Thoracic aorta (tissue), 2 donors: ENCODE data around the gene HCN1. TPM values are rescaled to one million over a fixed set of nuclear protein-coding genes. Genes with fewer than 3 reads are reported as not detected.
"Not testable (repeated sequence)": the region's sequence is repeated elsewhere in the genome, so short reads cannot be mapped to it uniquely, and the experiment has no call there.

Experiments
- ATAC-seq: fragments of 150-250 bp; one replicate; pipeline ENCODE4 v1.8.0; 2017; ENCODE audit warnings: low read depth; ENCODE audit not compliant: insufficient number of reproducible peaks, low FRiP score
- DNase-seq: peaks from one replicate; pipeline ENCODE4 v3.0.0-alpha.2; 2020; ENCODE audit warnings: low spot score
- H3K27ac ChIP-seq, 2 donors: fragments of 200-600 bp; sonication (generic); 1 replicate in 1 of 2; 2 replicates in 1 of 2; pipeline ENCODE4 v1.5.1; 2016; ENCODE audit warnings: mild to moderate bottlenecking in 2 of 2, moderate library complexity in 2 of 2
- H3K27me3 ChIP-seq: fragments of 200-600 bp; sonication (generic); replicated peaks from 2 replicates; pipeline ENCODE4 v1.6.0; 2016; ENCODE audit warnings: mild to moderate bottlenecking; ENCODE audit not compliant: insufficient read depth
- H3K36me3 ChIP-seq: fragments of 200-600 bp; sonication (generic); one replicate; pipeline ENCODE4 v1.5.1; 2016
- H3K4me1 ChIP-seq, 2 donors: fragments of 200-600 bp; sonication (generic); 1 replicate in 1 of 2; 2 replicates in 1 of 2; pipeline versions ENCODE4 v1.5.1 to v1.6.0; 2016; ENCODE audit warnings: low read depth in 2 of 2, mild to moderate bottlenecking in 1 of 2; ENCODE audit not compliant: control insufficient read depth in 1 of 2
- H3K4me3 ChIP-seq: fragments of 200-600 bp; sonication (generic); 2 replicates; pipeline ENCODE4 v1.5.1; 2016; ENCODE audit warnings: mild to moderate bottlenecking
- H3K9me3 ChIP-seq: fragments of 200-600 bp; sonication (generic); 2 replicates; pipeline ENCODE4 v1.5.1; 2016
- total RNA-seq, 2 donors: library from RNA; depleted of rRNA; stranded (reverse); fragments of >200 nt; gene quantifications; one replicate each; pipeline versions ENCODE4 v1.1.0 to v1.2.3, GENCODE V29; 2016
- TF ChIP-seq, protein P1 (sequence below): fragments of 200-600 bp; sonication (generic); IDR thresholded peaks from one replicate; pipeline ENCODE4 v1.5.1; 2019; ENCODE audit warnings: antibody characterized with exemption

Gene HCN1
- total RNA-seq, 2 donors from 2014 or later, result 0.21 TPM; not detected in 1

DNA sequence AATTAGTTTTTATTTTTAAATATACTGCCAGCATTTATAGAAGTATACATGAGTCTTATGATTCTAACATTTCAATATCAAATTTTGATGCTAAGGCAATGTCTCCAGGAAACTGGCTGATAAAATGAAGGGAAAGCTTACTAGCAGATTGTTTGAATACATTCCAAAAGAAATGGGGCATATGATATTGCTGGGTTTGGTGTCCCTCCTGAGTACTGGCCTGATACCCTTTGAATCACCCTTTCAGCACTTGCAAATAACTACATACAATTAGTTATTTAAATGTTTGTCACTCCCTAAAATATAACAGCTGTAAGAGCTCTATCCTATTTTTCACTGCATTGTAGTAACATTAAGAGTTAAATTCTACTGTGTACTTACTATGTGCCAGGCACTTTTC, 360.8 kb downstream of the HCN1 start:
- H3K27ac ChIP-seq, result no peak overlapping the region
- H3K27me3 ChIP-seq, result no peaks in the 10 kb centered on the region
- ATAC-seq (no peak), DNase-seq (no peak)
- H3K4me3 ChIP-seq, result no peak overlapping the region
- H3K9me3 ChIP-seq, result no peaks in the 10 kb centered on the region
- H3K4me1 ChIP-seq, result no peaks in the 10 kb centered on the region
- TF ChIP-seq, protein P1, sequence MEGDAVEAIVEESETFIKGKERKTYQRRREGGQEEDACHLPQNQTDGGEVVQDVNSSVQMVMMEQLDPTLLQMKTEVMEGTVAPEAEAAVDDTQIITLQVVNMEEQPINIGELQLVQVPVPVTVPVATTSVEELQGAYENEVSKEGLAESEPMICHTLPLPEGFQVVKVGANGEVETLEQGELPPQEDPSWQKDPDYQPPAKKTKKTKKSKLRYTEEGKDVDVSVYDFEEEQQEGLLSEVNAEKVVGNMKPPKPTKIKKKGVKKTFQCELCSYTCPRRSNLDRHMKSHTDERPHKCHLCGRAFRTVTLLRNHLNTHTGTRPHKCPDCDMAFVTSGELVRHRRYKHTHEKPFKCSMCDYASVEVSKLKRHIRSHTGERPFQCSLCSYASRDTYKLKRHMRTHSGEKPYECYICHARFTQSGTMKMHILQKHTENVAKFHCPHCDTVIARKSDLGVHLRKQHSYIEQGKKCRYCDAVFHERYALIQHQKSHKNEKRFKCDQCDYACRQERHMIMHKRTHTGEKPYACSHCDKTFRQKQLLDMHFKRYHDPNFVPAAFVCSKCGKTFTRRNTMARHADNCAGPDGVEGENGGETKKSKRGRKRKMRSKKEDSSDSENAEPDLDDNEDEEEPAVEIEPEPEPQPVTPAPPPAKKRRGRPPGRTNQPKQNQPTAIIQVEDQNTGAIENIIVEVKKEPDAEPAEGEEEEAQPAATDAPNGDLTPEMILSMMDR, result no peak
- no peaks in the 10 kb centered on the region for H3K36me3 ChIP-seq

DNA sequence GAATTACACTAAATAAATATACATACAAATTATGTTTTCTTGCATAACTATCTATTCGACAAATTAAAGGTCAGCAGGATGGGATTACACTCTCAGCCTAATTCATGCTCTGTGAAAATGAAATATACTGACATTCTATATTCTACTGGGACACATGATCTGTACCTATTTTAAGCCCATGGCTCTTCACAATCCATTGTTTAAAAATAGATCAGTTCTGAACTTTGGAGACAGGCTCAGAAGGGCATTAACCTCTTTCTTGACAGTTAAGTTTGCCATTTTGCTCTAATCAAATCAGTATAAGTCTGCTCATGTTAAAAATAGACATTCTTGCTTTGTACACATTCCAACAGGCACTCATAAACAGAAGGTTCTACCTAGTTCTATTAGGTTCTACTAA, 361.2 kb downstream of the HCN1 start:
- no peak overlapping the region for H3K27ac ChIP-seq
- TF ChIP-seq, protein P1, result no peak
- DNase-seq (no peak), ATAC-seq (no peak)
- H3K27me3 ChIP-seq, result no peaks in the 10 kb centered on the region
- H3K36me3 ChIP-seq, result no peaks in the 10 kb centered on the region
- no peaks in the 10 kb centered on the region for H3K4me1 ChIP-seq
- no peak overlapping the region for H3K4me3 ChIP-seq
- H3K9me3 ChIP-seq, result no peaks in the 10 kb centered on the region

DNA sequence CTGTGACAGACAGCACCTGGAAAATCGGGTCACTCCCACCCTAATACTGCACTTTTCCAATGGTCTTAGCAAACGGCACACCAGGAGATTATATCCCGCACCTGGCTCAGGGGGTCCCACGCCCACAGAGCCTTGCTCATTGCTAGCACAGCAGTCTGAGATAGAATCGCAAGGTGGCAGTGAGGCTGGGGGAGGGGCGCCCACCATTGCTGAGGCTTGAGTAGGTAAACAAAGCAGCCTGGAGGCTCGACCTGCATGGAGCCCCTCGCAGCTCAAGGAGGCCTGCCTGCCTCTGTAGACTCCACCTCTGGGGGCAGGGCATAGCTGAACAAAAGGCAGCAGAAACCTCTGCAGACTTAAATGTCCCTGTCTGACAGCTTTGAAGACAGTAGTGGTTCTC, 383.6 kb downstream of the HCN1 start:
- ATAC-seq, DNase-seq, H3K27me3 ChIP-seq, H3K9me3 ChIP-seq, H3K4me1 ChIP-seq, H3K36me3 ChIP-seq, H3K27ac ChIP-seq, H3K4me3 ChIP-seq: not testable (repeated sequence)

DNA sequence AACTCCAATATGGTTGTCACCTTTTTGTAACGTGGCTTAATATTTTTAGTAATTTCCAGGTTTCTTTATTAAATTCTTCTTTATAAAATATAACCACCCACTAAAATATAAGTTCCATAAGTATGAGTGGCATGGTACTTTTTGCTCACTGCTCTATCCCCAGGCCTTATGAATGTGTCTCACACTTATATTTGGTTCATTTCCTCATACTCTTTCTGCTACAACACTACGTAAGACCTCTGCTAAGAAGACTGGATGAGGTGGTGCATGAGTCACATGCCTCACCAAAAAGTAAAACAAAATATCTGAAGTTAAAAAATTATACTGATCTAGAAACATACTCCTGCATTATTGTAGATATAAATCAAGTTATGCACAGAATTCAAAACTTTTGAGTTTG, 400.9 kb downstream of the HCN1 start:
- no peak for ATAC-seq
- Histone ChIP-seq H3K27ac (no peak overlapping the region), H3K9me3 (no peaks in the 10 kb centered on the region), H3K4me1 (no peaks in the 10 kb centered on the region), H3K27me3 (no peaks in the 10 kb centered on the region), H3K4me3 (no peak overlapping the region), H3K36me3 (no peaks in the 10 kb centered on the region)
- no peak for DNase-seq
- TF ChIP-seq, protein P1, result no peak

DNA sequence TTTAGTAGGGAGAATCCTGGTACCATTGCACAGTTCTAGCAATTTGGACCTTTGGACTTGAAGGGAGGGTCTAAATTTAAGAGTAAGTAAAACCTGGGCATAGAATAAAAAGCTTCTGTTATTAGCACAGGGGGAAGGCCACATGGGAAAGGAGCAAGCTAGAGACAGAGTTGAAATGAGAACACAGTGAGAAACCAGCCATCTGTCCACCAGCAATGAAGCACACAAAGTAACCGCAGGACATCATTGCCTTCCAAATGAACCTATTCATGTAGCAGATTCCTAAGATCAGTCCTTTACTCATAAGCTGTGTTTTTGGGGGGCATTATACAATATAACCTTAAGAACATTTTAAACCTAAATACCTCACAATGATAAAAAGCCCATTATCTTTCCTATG, 407.4 kb downstream of the HCN1 start:
- ATAC-seq, result no peak
- DNase-seq, result no peak
- no peaks in the 10 kb centered on the region for H3K36me3 ChIP-seq
- no peaks in the 10 kb centered on the region for H3K9me3 ChIP-seq
- H3K27ac ChIP-seq, result no peak overlapping the region
- H3K4me1 ChIP-seq, result no peaks in the 10 kb centered on the region
- TF ChIP-seq, protein P1, result no peak
- H3K27me3 ChIP-seq, result no peaks in the 10 kb centered on the region
- no peak overlapping the region for H3K4me3 ChIP-seq

DNA sequence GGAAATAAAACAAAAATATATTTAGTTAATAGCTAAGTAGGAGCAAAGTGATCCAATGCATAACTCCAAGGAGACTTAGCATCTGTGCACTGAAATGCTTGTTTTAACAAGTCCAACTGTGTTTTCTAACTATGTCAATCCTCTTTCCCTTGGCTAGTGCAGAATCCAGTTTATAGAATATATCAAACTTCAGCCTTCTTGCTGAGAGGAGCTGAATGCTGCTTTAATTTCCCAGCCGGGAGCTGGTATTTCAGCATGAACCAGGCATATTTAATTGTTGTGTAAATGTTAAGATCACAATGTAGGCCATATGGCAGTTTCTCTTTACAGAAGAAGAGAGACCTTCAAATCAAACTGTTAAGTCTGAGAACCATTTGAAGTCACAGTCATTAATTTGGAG, 411.7 kb downstream of the HCN1 start:
- Histone ChIP-seq H3K36me3 (no peaks in the 10 kb centered on the region), H3K27ac (no peak overlapping the region), H3K4me1 (no peaks in the 10 kb centered on the region), H3K4me3 (no peak overlapping the region), H3K9me3 (no peaks in the 10 kb centered on the region), H3K27me3 (no peaks in the 10 kb centered on the region)
- ATAC-seq (no peak), DNase-seq (no peak)
- TF ChIP-seq, protein P1, result no peak
